Activated CD4-positive, alpha-beta T cell treated with anti-CD3 and anti-CD28 coated beads for 48 hours (primary cell): ENCODE measurements around the gene SNCG.
"Not testable (repeated sequence)": the region's sequence is repeated elsewhere in the genome, so short reads cannot be mapped to it uniquely, and the experiment has no call there.

ENCODE experiments used
- DNase-seq: peaks from one replicate; pipeline ENCODE4 v3.0.0-alpha.2; 2020

Gene SNCG

GRCh38 chr10:86979977-86980448, 21.6 kb downstream of the SNCG start:
- no peak for DNase-seq

DNA sequence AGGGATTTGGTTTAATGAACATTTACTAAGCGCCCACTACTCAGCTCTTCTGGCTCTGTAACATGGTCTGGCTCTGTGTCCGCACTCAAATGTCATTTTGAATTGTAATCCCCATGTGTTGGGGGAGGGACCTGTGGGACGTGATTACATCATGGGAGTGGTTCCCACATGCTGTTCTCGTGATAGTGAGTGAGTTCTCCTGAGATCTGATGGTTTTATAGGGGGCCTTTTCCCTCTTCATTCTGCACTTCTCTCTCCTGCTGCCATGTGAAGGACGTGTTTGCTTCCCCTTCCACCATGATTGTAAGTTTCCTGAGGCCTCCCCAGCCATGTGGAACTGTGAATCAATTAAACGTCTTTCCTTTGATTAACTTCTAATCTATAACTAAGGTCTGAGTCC, 22.6 kb downstream of the SNCG start:
- DNase-seq: not testable (repeated sequence)

DNA sequence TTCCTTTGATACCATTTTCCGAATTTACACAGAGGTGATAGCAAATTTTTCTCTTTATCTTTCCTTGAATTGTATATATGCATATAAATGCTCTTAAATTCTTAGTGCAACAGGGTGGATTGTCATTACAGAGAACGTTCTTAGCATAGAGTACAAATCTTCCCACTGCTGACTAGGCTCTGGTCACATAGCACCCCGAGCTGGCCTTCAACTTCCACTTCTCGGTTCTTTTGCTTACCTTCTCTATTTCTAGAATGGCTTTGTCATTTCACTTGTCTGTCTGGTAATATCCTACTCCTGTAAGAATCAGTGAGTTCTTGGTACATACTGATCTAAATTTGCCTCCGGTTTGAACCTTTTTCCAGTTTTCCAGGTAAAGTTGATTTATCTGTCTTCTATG, 23.3 kb downstream of the SNCG start:
- no peak for DNase-seq

- not testable (repeated sequence) for DNase-seq
Measured at GRCh38 chr10:86984498-86984897, 26.1 kb downstream of the SNCG start.

GRCh38 chr10:86988520-86988919, 30.1 kb downstream of the SNCG start:
- DNase-seq: no peak

GRCh38 chr10:86991362-86991761, 33.0 kb downstream of the SNCG start:
- not testable (repeated sequence) for DNase-seq

DNA sequence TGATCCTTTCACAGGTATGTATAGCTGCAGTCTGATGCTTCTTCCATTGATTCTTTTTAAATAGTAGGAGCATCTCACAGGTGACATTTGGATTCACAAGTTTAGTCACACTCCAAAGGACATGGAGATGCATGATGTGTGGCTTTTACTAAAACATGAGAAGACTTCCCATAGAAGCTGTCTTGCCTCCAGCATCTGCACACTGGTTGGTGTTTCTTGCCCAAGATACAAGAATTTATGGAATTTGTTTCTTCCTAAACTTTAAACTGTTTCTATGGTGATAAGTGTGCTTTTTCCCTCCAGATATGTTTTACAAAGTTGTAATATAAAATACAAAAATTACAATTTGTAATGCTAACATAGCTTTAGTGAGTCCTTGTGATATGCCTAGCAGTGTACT, 34.1 kb downstream of the SNCG start:
- DNase-seq: no peak

DNA sequence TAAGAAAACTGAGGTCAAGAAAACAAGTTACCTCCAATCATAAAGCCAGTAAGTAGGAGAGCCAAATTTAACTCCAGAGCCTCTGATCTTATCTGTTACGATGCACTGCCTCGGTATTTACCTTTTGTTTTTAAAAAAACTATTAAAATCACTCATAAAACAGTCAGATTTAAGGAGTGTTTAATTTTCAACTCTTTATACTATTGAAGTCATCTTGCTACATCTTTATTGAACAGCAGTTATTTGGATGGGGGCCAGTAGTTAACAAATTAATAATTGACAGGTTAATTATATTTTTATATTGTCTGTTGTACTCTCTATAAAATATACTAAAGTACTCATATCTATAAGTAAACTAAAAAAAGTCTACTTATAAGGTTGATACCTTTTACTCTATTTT, 34.5 kb downstream of the SNCG start:
- DNase-seq: no peak

DNA sequence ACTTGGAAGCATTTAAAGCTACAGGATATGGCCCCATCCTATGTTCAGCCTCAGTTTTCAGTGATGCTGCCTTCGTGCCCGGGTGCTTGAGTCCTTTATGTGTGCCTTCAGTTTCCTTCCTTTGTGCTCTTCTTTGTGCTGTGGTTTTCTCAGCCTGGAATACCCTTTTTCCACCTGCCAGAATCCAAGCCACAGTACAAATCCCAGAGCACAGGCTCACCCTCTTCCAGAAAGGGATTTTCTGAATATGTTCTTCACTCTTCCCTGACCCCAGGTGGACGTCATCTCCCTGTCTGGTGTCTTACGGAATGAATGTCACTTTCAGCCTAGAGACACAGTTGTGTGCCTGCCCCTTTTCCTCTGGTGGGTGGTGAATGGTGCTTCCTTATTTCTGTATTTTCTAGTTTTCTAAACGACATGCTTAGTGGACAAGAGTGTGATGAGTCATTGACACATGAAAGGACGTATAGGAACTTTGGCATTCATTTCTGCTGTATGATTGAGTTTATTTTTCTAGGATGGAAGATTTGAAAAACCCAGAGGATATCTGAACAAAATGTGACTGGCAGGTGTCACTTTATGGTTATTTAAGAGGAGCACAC, 41.5 kb downstream of the SNCG start:
- not testable (repeated sequence) for DNase-seq

GRCh38 chr10:87000491-87000890, 42.1 kb downstream of the SNCG start:
- no peak for DNase-seq

DNA sequence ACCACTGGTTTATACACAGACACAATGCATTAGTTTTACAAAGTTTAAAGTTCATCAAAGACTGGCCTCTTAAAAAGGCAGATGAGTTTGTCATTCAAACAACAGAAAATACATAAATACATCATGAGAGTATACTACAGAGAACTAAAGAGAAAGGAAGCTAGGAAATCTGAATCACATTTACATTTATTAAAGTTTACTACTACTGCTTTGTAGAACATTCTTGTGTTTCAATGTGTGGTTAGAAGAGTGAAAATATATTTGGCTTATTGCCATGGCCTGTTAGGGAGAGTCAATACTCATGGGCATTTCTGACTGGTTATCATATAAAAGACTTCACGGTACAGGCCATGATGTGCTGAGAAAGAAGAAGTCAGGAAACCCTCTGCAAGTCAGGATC, 48.7 kb downstream of the SNCG start:
- DNase-seq: not testable (repeated sequence)

- DNase-seq: not testable (repeated sequence)
Measured at GRCh38 chr10:87007674-87008073, 49.3 kb downstream of the SNCG start.

GRCh38 chr10:87008303-87008702, 49.9 kb downstream of the SNCG start:
- DNase-seq: not testable (repeated sequence)

- not testable (repeated sequence) for DNase-seq
Measured at GRCh38 chr10:87009134-87009696, 50.8 kb downstream of the SNCG start.
